Esophagus muscularis mucosa (tissue), 4 donors: ENCODE data around the gene PTF1A.

Experiments used
- CTCF ChIP-seq, 3 experiments: fragments of 200-600 bp in 2 of 3; fragments of 450-650 bp in 1 of 3; sonication (generic) in 2 of 3; IDR thresholded peaks; one replicate each; pipeline ENCODE4 v1.5.1; 2017 to 2019; ENCODE audit warnings: antibody characterized with exemption in 3 of 3, mild to moderate bottlenecking in 2 of 3, moderate library complexity in 1 of 3
- EP300 ChIP-seq: sonication (generic); formaldehyde crosslinking; IDR thresholded peaks from one replicate; pipeline ENCODE4 v1.6.1; 2017; ENCODE audit warnings: antibody characterized with exemption
- POLR2A ChIP-seq: fragments of 450-650 bp; IDR thresholded peaks from one replicate; pipeline ENCODE4 v1.6.1; 2017; ENCODE audit warnings: antibody characterized with exemption, moderate library complexity, mild to moderate bottlenecking, low read depth
- POLR2AphosphoS5 ChIP-seq, 2 donors: sonication (generic); formaldehyde crosslinking; IDR thresholded peaks; one replicate each; pipeline ENCODE4 v1.6.1; 2017; ENCODE audit warnings: antibody characterized with exemption in 2 of 2

- TF ChIP-seq CTCF (IDR thresholded peaks at IDR 0.05) (no peak), POLR2AphosphoS5 (IDR thresholded peaks at IDR 0.05) (no peak), POLR2A (no peak), EP300 (no peak)
Observed at GRCh38 chr10:23147035-23147434, 45.1 kb upstream of the PTF1A start.
